Measurements from ENCODE around the gene DISP2. TPM values are rescaled to one million over a fixed set of nuclear protein-coding genes. Genes with fewer than 3 reads are reported as not detected.

Gene DISP2
- total RNA-seq, 4 donors from 2014 or later, result 0.81 to 5.9 (median 3.6) TPM

GRCh38 chr15:40344631-40345120, 13.3 kb upstream of the DISP2 start:
- no peak for TF ChIP-seq POLR2A (IDR thresholded peaks at IDR 0.05)
- TF ChIP-seq, protein P1, sequence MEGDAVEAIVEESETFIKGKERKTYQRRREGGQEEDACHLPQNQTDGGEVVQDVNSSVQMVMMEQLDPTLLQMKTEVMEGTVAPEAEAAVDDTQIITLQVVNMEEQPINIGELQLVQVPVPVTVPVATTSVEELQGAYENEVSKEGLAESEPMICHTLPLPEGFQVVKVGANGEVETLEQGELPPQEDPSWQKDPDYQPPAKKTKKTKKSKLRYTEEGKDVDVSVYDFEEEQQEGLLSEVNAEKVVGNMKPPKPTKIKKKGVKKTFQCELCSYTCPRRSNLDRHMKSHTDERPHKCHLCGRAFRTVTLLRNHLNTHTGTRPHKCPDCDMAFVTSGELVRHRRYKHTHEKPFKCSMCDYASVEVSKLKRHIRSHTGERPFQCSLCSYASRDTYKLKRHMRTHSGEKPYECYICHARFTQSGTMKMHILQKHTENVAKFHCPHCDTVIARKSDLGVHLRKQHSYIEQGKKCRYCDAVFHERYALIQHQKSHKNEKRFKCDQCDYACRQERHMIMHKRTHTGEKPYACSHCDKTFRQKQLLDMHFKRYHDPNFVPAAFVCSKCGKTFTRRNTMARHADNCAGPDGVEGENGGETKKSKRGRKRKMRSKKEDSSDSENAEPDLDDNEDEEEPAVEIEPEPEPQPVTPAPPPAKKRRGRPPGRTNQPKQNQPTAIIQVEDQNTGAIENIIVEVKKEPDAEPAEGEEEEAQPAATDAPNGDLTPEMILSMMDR (IDR thresholded peaks at IDR 0.05), result peak; percentile 51 to 86 (median 66)
- peak overlapping the region; percentile 82 to 90 (median 89) for H3K27ac ChIP-seq
- intact Hi-C loops (cut with DNase I), result no loop called here
- H3K9me3 ChIP-seq, result no peaks in the 10 kb centered on the region
- peaks cover 50 to 70% of the 10 kb centered on the region in 2 donors for H3K4me1 ChIP-seq
- 42 to 45% methylated on average over 10 to 13 of the region's 15 CpGs for WGBS, 2 donors
- peak; percentile 71 to 80 for DNase-seq
- H3K27me3 ChIP-seq, result no peaks in the 10 kb centered on the region
- no peaks in the 10 kb centered on the region for H3K36me3 ChIP-seq
- no peak overlapping the region for H3K4me3 ChIP-seq (replicated peaks in 1 of 3)

DNA sequence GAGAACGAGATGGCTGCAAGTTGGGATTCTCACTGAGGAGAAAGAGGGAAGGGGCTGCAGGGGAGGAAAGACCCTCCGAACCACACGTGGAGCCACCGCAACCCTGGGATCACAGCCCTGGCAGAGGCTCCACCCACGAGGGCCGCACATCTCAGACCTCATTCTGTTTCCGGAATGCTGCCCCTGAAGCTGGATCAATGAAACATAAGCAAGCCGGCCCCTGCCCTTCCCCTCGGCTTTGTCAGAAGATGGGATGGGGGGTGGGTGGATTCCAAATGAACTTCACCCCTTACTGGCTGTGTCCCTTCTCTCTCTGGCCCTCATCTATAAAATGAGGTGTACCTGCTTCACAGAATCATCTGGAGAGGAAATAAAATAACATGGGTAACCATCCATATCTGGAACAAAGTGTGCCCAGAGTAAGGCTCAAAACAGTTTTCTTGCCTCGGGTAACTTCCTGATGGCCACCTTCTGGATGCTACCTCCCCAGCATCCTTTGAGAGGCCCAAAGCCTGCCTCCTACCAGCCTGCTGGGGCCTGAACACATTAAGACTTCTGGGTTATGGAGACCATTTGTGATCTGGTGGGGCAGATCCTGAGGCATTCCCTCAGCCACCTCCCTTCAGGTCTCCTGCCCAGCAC, 12.7 kb upstream of the DISP2 start:
- H3K4me3 ChIP-seq (replicated peaks in 1 of 3), result no peak overlapping the region
- peak in 1 of 2 donors; percentile 53 for TF ChIP-seq POLR2A (IDR thresholded peaks at IDR 0.05)
- TF ChIP-seq, protein P1 (IDR thresholded peaks at IDR 0.05), result peak in 1 of 6 experiments; percentile 30
- H3K36me3 ChIP-seq, result no peaks in the 10 kb centered on the region
- peaks cover 46 to 63% of the 10 kb centered on the region in 2 donors for H3K4me1 ChIP-seq
- no peaks in the 10 kb centered on the region for H3K27me3 ChIP-seq
- 51 to 72% methylated on average over 3 to 10 of the region's 10 CpGs for WGBS, 2 donors
- no peaks in the 10 kb centered on the region for H3K9me3 ChIP-seq
- peak overlapping the region; percentile 82 to 90 (median 89) for H3K27ac ChIP-seq
- intact Hi-C loops (cut with DNase I), result no loop called here
- peak; percentile 58 for DNase-seq

GRCh38 chr15:40345867-40346578, 12.0 kb upstream of the DISP2 start:
- Histone ChIP-seq H3K27me3 (no peaks in the 10 kb centered on the region), H3K4me3 (replicated peaks in 1 of 3) (no peak overlapping the region), H3K36me3 (no peaks in the 10 kb centered on the region), H3K4me1 (peaks cover 40 to 58% of the 10 kb centered on the region in 2 donors), H3K9me3 (no peaks in the 10 kb centered on the region), H3K27ac (peak overlapping the region; percentile 82 to 90 (median 89))
- TF ChIP-seq POLR2A (IDR thresholded peaks at IDR 0.05), result peak in 1 of 2 donors; percentile 12
- TF ChIP-seq, protein P1 (IDR thresholded peaks at IDR 0.05), result no peak
- 83 to 87% methylated on average over 6 of the region's 6 CpGs for WGBS, 2 donors
- intact Hi-C loops (cut with DNase I), result no loop called here
- peak; percentile 49 to 58 for DNase-seq

DNA sequence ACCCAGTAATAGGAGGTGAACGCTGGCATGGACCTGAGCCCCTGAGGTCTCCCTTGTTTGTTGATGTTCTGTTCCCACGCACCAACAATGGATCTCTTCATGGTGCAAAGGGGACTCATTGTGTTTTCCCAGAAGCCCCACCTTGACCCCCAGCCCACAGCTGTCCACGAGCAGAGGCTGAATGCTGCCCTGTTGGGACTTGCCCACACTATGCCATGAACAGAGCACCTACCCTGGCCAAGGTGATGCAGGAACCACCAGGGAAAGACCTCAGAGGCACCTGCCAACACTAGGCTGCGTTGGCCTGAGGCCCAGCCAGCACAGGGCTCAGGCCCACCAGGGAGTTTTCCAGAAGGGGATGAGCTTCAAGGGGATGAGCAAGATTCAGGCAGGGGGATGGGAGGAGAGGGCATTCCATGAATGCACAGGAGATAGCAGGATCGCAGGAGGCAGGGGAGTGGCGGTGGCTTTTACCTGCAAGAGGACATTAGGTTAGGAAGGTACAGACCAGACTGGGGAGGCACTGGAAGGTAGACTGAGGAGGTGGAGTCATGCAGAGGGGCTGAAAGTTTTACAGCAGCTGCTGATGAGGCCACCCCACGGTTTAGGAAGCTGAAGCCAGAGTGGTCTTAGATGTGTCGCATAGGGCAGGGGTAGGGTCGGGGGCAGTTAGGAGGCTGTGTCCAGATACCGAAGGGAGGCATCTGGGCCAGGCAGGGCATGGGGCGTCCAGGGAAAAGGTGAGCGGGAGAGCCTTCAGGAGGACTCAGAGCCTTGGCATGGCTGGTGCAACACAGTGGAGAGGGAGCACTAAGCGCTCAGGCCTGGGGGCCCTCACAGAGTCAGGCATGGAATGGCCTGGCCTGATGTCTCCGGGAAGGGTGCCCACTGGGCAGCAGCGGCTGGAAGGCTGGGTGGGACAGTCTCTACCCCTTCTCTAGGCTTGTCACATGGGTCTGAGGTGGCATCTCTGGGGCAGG, 11.2 kb upstream of the DISP2 start:
- no peak overlapping the region for H3K4me3 ChIP-seq (replicated peaks in 1 of 3)
- H3K27ac ChIP-seq, result peak overlapping the region; percentile 82 to 90 (median 89)
- no peaks in the 10 kb centered on the region for H3K36me3 ChIP-seq
- no peak for DNase-seq
- no peaks in the 10 kb centered on the region for H3K27me3 ChIP-seq
- H3K9me3 ChIP-seq, result no peaks in the 10 kb centered on the region
- intact Hi-C loops (cut with DNase I), result no loop called here
- 91 to 93% methylated on average over 14 to 15 of the region's 15 CpGs for WGBS, 2 donors
- peaks cover 32 to 49% of the 10 kb centered on the region in 2 donors for H3K4me1 ChIP-seq
- TF ChIP-seq, protein P1 (IDR thresholded peaks at IDR 0.05), result no peak
- no peak for TF ChIP-seq POLR2A (IDR thresholded peaks at IDR 0.05)
